NB4 (cell line): Measurements from ENCODE around the gene HAPLN2.
"Not testable (repeated sequence)": the region's sequence is repeated elsewhere in the genome, so short reads cannot be mapped to it uniquely, and the experiment has no call there.

Source experiments
- CTCF ChIP-seq: IDR thresholded peaks from one replicate; pipeline ENCODE4 v1.5.1; 2012; ENCODE audit warnings: low read depth, low read length
- MAX ChIP-seq: IDR thresholded peaks from 2 replicates; pipeline ENCODE4 v1.6.1; 2011; ENCODE audit warnings: low read depth, low read length
- MYC ChIP-seq: IDR thresholded peaks from 2 replicates; pipeline ENCODE4 v1.6.1; 2011; ENCODE audit warnings: low read depth, low read length
- POLR2A ChIP-seq: IDR thresholded peaks from 2 replicates; pipeline ENCODE4 v1.6.1; 2011; ENCODE audit warnings: mild to moderate bottlenecking; ENCODE audit not compliant: insufficient read length; ENCODE audit errors: extremely low read depth

- not testable (repeated sequence) for TF ChIP-seq CTCF, POLR2A, MAX, MYC
These were observed 9.1 kb upstream of the HAPLN2 start for GRCh38 chr1:156610072-156610471.
